Body of pancreas (tissue), 4 donors: Measurements from ENCODE around the gene TMEM221.

Source experiments
- CTCF ChIP-seq, 7 experiments: fragments of 450-650 bp in 4 of 7; fragments of 200-600 bp in 3 of 7; sonication (generic) in 3 of 7; IDR thresholded peaks; one replicate each; pipeline ENCODE4 v1.5.1; 2016 to 2019; ENCODE audit warnings: antibody characterized with exemption in 7 of 7
- POLR2A ChIP-seq, 3 donors: fragments of 450-650 bp; IDR thresholded peaks; one replicate each; pipeline ENCODE4 v1.6.1; 2016; ENCODE audit warnings: antibody characterized with exemption in 3 of 3, mild to moderate bottlenecking in 2 of 3

DNA sequence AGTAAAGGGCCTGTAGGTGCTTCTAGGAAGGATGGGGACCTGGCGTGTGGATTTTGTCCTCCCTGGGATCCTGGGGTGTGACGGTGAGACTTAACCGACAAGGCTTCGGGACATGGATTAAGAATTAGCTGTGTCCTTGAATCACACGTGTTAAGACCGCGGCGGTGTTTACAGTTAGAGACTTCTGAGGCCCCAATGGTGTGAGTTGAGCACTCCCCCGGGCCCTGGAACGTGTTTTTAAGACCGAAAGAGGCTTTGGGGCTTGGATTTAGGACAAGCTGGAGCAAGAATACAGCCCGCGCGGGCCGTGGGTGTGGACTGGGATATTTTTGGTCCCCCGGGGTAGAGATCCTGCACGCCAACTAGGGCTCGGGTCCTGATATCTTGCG, 20.6 kb upstream of the TMEM221 start:
- TF ChIP-seq CTCF (IDR thresholded peaks at IDR 0.05) (no peak), POLR2A (IDR thresholded peaks at IDR 0.05) (no peak)
